ENCODE measurements around the gene TRAF7.
"Not testable (repeated sequence)": the region's sequence is repeated elsewhere in the genome, so short reads cannot be mapped to it uniquely, and the experiment has no call there.

- not testable (repeated sequence) for TF ChIP-seq SMC3 (conservative IDR thresholded peaks at IDR 0.05; ENCODE audit: poor library complexity)
- TF ChIP-seq, protein P1, sequence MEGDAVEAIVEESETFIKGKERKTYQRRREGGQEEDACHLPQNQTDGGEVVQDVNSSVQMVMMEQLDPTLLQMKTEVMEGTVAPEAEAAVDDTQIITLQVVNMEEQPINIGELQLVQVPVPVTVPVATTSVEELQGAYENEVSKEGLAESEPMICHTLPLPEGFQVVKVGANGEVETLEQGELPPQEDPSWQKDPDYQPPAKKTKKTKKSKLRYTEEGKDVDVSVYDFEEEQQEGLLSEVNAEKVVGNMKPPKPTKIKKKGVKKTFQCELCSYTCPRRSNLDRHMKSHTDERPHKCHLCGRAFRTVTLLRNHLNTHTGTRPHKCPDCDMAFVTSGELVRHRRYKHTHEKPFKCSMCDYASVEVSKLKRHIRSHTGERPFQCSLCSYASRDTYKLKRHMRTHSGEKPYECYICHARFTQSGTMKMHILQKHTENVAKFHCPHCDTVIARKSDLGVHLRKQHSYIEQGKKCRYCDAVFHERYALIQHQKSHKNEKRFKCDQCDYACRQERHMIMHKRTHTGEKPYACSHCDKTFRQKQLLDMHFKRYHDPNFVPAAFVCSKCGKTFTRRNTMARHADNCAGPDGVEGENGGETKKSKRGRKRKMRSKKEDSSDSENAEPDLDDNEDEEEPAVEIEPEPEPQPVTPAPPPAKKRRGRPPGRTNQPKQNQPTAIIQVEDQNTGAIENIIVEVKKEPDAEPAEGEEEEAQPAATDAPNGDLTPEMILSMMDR (IDR thresholded peaks at IDR 0.05; ENCODE audit: poor library complexity, severe bottlenecking), result not testable (repeated sequence)
These were observed 30.7 kb upstream of the TRAF7 start for GRCh38 chr16:2124694-2125444.
